CD4-positive, alpha-beta T cell (primary cell): Measurements from ENCODE around the gene KCNMA1. TPM values are rescaled to one million over a fixed set of nuclear protein-coding genes. Genes with fewer than 3 reads are reported as not detected.

Source experiments
- ATAC-seq: fragments of 200-7000 bp; cut with Tn5 transposase; one replicate; pipeline ENCODE4 v1.10.0; 2022; ENCODE audit warnings: mild to moderate bottlenecking; ENCODE audit not compliant: poor library complexity
- CTCF ChIA-PET: fragments of 350-600 bp; sonication (Branson Sonifier 250); formaldehyde crosslinking; loops from one replicate; lab custom pipeline; 2021; ENCODE audit warnings: antibody characterized with exemption, inconsistent platforms; lab: Charles Lee
- POLR2A ChIA-PET: fragments of 350-600 bp; sonication (Branson Sonifier 250); formaldehyde crosslinking; loops from one replicate; lab custom pipeline; 2021; ENCODE audit warnings: antibody characterized with exemption, inconsistent platforms; lab: Charles Lee
- DNase-seq, 14 experiments: peaks; one replicate each; pipeline ENCODE4 v3.0.0-alpha.2; 2013 to 2020; ENCODE audit warnings: mixed read lengths in 2 of 14
- H3K27ac ChIP-seq, 2 donors: one replicate each; pipeline versions ENCODE4 v1.5.1 to v1.7.0; 2013; ENCODE audit warnings: low read length in 2 of 2, low read depth in 1 of 2, mild to moderate bottlenecking in 1 of 2
- H3K27me3 ChIP-seq, 2 experiments: 1 replicate in 1 of 2; 2 replicates in 1 of 2; pipeline versions ENCODE4 v1.6.1 to v1.7.0; 2013; ENCODE audit warnings: low read length in 2 of 2, control low read depth in 1 of 2, mild to moderate bottlenecking in 1 of 2, moderate library complexity in 1 of 2; ENCODE audit not compliant: insufficient read depth in 2 of 2, control insufficient read depth in 1 of 2
- H3K36me3 ChIP-seq: one replicate; pipeline ENCODE4 v1.6.1; 2013; ENCODE audit warnings: low read length, control low read depth; ENCODE audit not compliant: insufficient read depth
- H3K4me1 ChIP-seq: one replicate; pipeline ENCODE4 v1.6.1; 2013; ENCODE audit warnings: low read length, control low read depth; ENCODE audit not compliant: insufficient read depth
- H3K4me3 ChIP-seq: one replicate; pipeline ENCODE4 v1.5.1; 2013; ENCODE audit warnings: mild to moderate bottlenecking, low read length, moderate library complexity
- H3K9me3 ChIP-seq, 2 experiments: 1 replicate in 1 of 2; 2 replicates in 1 of 2; pipeline versions ENCODE4 v1.6.1 to v1.7.0; 2013; ENCODE audit warnings: low read length in 2 of 2, mild to moderate bottlenecking in 2 of 2, control low read depth in 1 of 2, moderate library complexity in 1 of 2; ENCODE audit not compliant: control insufficient read depth in 1 of 2, insufficient read depth in 1 of 2
- H3K27ac Mint-ChIP-seq: one replicate; pipeline ENCODE4 v1.8.0; 2020; ENCODE audit warnings: mixed read lengths
- H3K27me3 Mint-ChIP-seq: one replicate; pipeline ENCODE4 v1.8.0; 2021; ENCODE audit warnings: mixed read lengths
- H3K36me3 Mint-ChIP-seq: one replicate; pipeline ENCODE4 v1.8.0; 2021; ENCODE audit warnings: low read depth, mixed read lengths
- H3K4me1 Mint-ChIP-seq: one replicate; pipeline ENCODE4 v1.8.0; 2021; ENCODE audit warnings: low read depth, mixed read lengths
- H3K4me3 Mint-ChIP-seq: one replicate; pipeline ENCODE4 v1.8.0; 2020; ENCODE audit warnings: mild to moderate bottlenecking, mixed read lengths
- H3K9me3 Mint-ChIP-seq: one replicate; pipeline ENCODE4 v1.8.0; 2020; ENCODE audit warnings: mixed read lengths
- CTCF ChIP-seq: fragments of 200-600 bp; IDR thresholded peaks from one replicate; pipeline ENCODE4 v1.8.0; 2022; ENCODE audit warnings: antibody characterized with exemption, mild to moderate bottlenecking
- intact Hi-C, 2 experiments: fragments of 100-400 bp; cut with DNase I in 1 of 2; cut with micrococcal nuclease in 1 of 2; formaldehyde crosslinking; loops; one replicate each; pipeline versions ENCODE4 v1.15.1 to v1.9.0; 2023 to 2025; cut with DNase I, micrococcal nuclease
- total RNA-seq, 174 experiments: library from RNA in 2 of 174; stranded (reverse) in 2 of 174; gene quantifications; one replicate each; pipeline ENCODE4 v1.2.3 and lab custom pipeline; 2021 to 2026

KCNMA1 gene
- total RNA-seq, 2 experiments from 2014 or later: not detected

GRCh38 chr10:77581738-77582137 lies 55.9 kb downstream of the KCNMA1 start:
- no peak overlapping the region for H3K4me3 Mint-ChIP-seq
- no peak for TF ChIP-seq CTCF
- H3K4me3 ChIP-seq: no peak overlapping the region
- DNase-seq (no peak), ATAC-seq (no peak)
- no peaks in the 10 kb centered on the region for H3K4me1 ChIP-seq
- no peaks in the 10 kb centered on the region for H3K9me3 ChIP-seq
- ChIA-PET CTCF (no interaction called here), POLR2A (no interaction called here)
- H3K36me3 Mint-ChIP-seq: no peaks in the 10 kb centered on the region
- H3K27ac ChIP-seq: no peak overlapping the region
- H3K36me3 ChIP-seq: no peaks in the 10 kb centered on the region
- intact Hi-C loops: no loop called here
- H3K4me1 Mint-ChIP-seq: no peaks in the 10 kb centered on the region
- no peaks in the 10 kb centered on the region for H3K27me3 Mint-ChIP-seq
- no peaks in the 10 kb centered on the region for H3K9me3 Mint-ChIP-seq
- no peak overlapping the region for H3K27ac Mint-ChIP-seq
- H3K27me3 ChIP-seq: no peaks in the 10 kb centered on the region

GRCh38 chr10:77580482-77580881 lies 57.1 kb downstream of the KCNMA1 start:
- intact Hi-C loops: no loop called here
- no peaks in the 10 kb centered on the region for H3K27me3 ChIP-seq
- no peak overlapping the region for H3K27ac ChIP-seq
- no peaks in the 10 kb centered on the region for H3K9me3 ChIP-seq
- ChIA-PET CTCF (no interaction called here), POLR2A (no interaction called here)
- ATAC-seq: no peak
- Mint-ChIP-seq H3K36me3 (no peaks in the 10 kb centered on the region), H3K9me3 (no peaks in the 10 kb centered on the region), H3K4me1 (no peaks in the 10 kb centered on the region), H3K4me3 (no peak overlapping the region), H3K27me3 (no peaks in the 10 kb centered on the region), H3K27ac (no peak overlapping the region)
- H3K36me3 ChIP-seq: no peaks in the 10 kb centered on the region
- no peaks in the 10 kb centered on the region for H3K4me1 ChIP-seq
- H3K4me3 ChIP-seq: no peak overlapping the region
- TF ChIP-seq CTCF: no peak
- no peak for DNase-seq

GRCh38 chr10:77578583-77579227 lies 58.9 kb downstream of the KCNMA1 start:
- ATAC-seq (no peak), DNase-seq (no peak)
- Mint-ChIP-seq H3K36me3 (no peaks in the 10 kb centered on the region), H3K27ac (no peak overlapping the region), H3K27me3 (no peaks in the 10 kb centered on the region), H3K4me1 (no peaks in the 10 kb centered on the region), H3K4me3 (no peak overlapping the region), H3K9me3 (no peaks in the 10 kb centered on the region)
- H3K4me3 ChIP-seq: no peak overlapping the region
- intact Hi-C loops: no loop called here
- no peaks in the 10 kb centered on the region for H3K36me3 ChIP-seq
- H3K27ac ChIP-seq: no peak overlapping the region
- POLR2A ChIA-PET: no interaction called here
- CTCF ChIA-PET: no interaction called here
- H3K9me3 ChIP-seq: no peaks in the 10 kb centered on the region
- no peaks in the 10 kb centered on the region for H3K4me1 ChIP-seq
- no peaks in the 10 kb centered on the region for H3K27me3 ChIP-seq
- no peak for TF ChIP-seq CTCF
